ENCODE data around the gene C9orf72. TPM values are rescaled to one million over a fixed set of nuclear protein-coding genes. Genes with fewer than 3 reads are reported as not detected.
A peak's percentile ranks its signal among the peaks of the same experiment; 100 is the strongest.

Gene C9orf72
- total and polyA plus RNA-seq, 2 of the 13 experiments (the other 11 are each of a cell fraction or from before 2014, with no cell fraction given): 3.1 to 5.9 TPM

- TF ChIP-seq, protein P1, sequence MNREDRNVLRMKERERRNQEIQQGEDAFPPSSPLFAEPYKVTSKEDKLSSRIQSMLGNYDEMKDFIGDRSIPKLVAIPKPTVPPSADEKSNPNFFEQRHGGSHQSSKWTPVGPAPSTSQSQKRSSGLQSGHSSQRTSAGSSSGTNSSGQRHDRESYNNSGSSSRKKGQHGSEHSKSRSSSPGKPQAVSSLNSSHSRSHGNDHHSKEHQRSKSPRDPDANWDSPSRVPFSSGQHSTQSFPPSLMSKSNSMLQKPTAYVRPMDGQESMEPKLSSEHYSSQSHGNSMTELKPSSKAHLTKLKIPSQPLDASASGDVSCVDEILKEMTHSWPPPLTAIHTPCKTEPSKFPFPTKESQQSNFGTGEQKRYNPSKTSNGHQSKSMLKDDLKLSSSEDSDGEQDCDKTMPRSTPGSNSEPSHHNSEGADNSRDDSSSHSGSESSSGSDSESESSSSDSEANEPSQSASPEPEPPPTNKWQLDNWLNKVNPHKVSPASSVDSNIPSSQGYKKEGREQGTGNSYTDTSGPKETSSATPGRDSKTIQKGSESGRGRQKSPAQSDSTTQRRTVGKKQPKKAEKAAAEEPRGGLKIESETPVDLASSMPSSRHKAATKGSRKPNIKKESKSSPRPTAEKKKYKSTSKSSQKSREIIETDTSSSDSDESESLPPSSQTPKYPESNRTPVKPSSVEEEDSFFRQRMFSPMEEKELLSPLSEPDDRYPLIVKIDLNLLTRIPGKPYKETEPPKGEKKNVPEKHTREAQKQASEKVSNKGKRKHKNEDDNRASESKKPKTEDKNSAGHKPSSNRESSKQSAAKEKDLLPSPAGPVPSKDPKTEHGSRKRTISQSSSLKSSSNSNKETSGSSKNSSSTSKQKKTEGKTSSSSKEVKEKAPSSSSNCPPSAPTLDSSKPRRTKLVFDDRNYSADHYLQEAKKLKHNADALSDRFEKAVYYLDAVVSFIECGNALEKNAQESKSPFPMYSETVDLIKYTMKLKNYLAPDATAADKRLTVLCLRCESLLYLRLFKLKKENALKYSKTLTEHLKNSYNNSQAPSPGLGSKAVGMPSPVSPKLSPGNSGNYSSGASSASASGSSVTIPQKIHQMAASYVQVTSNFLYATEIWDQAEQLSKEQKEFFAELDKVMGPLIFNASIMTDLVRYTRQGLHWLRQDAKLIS (CRISPR knock-in tag; IDR thresholded peaks at IDR 0.05): no peak
These were observed 8.5 kb upstream of the C9orf72 start (continued) for GRCh38 chr9:27581826-27582225.

GRCh38 chr9:27573634-27574590, 631 bp upstream of the C9orf72 start:
- Histone ChIP-seq H3K4me1 (ENCODE audit: insufficient read depth, low read length) (peaks cover 42% of the 10 kb centered on the region), H2AFZ (ENCODE audit: low read length) (peak overlapping the region; percentile 76), H4K20me1 (ENCODE audit: insufficient read depth, low read length) (no peaks in the 10 kb centered on the region), H3K9ac (ENCODE audit: insufficient read depth, low read depth, low read length) (peak overlapping the region; percentile 61), H3K36me3 (replicated peaks in 1 of 2; ENCODE audit: control insufficient read depth in 1 of 2, insufficient read depth in 2 of 2, low read length in 2 of 2) (no peaks in the 10 kb centered on the region; a peak in 1 of 5 replicates), H3K27me3 (ENCODE audit: control insufficient read depth in 1 of 2, insufficient read depth in 2 of 2, low read length in 2 of 2) (no peaks in the 10 kb centered on the region; a peak in 1 of 5 replicates), H3K4me2 (ENCODE audit: low read depth, low read length) (peak overlapping the region; percentile 85), H3K79me2 (ENCODE audit: insufficient read depth, low read length) (no peaks in the 10 kb centered on the region), H3K27ac (ENCODE audit: extremely low read length, insufficient read depth, low read length) (peak overlapping the region; percentile 73), H3K9me3 (ENCODE audit: low read length) (no peaks in the 10 kb centered on the region), H3K4me3 (replicated peaks in 1 of 3; ENCODE audit: insufficient read depth in 1 of 3, low read depth in 2 of 3, low read length in 3 of 3) (peak overlapping the region; percentile 47 to 79 (median 60))
- intact Hi-C loops (cut with micrococcal nuclease; ENCODE audit: unreplicated experiment): no loop called here
- FAIRE-seq: peak; percentile 66
- peak; percentile 95 for DNase-seq (ENCODE audit: low spot score)
- BruUV-seq (replicated peaks): TSS peak; percentile 98
- 4% methylated on average over 27 of the region's 35 CpGs for WGBS (ENCODE audit: low lambda C conversion rate)
- in situ Hi-C loops (cut with HindIII; ENCODE audit: extremely low pct_ligation_motif_present, low pct_unique_long_range_greater_than_20kb): no loop called here
- CTCF ChIA-PET (ENCODE audit: low intra/inter-chr PET ratio, low total read pairs): no interaction called here
- peak; percentile 82 for ATAC-seq
- POLR2A ChIA-PET: no interaction called here
- TF ChIP-seq POLR2A (IDR thresholded peaks at IDR 0.05; ENCODE audit: insufficient read depth in 1 of 2, low read depth in 2 of 2, low read length in 2 of 2) (peak; percentile 33 to 66; a peak in 3 of 4 replicates), SMAD3 (CRISPR knock-in tag; IDR thresholded peaks at IDR 0.05) (0 out of 2 replicates have a peak, but pooled peaks have one; percentile 47), ZKSCAN8 (CRISPR knock-in tag; IDR thresholded peaks at IDR 0.05; ENCODE audit: borderline replicate concordance) (no peak), HDAC2 (CRISPR knock-in tag; IDR thresholded peaks at IDR 0.05) (no peak), ETV5 (CRISPR knock-in tag; IDR thresholded peaks at IDR 0.05; ENCODE audit: borderline replicate concordance) (peak; percentile 43; the same call in 1 of the 2 replicates), ZBTB20 (CRISPR knock-in tag; IDR thresholded peaks at IDR 0.05; ENCODE audit: borderline replicate concordance, low read depth) (0 out of 2 replicates have a peak, but pooled peaks have one; percentile 39), ZNF354B (CRISPR knock-in tag; IDR thresholded peaks at IDR 0.05) (no peak), CBX2 (IDR thresholded peaks at IDR 0.05; ENCODE audit: low read depth, low read length) (no peak), CBX2 (CRISPR knock-in tag; IDR thresholded peaks at IDR 0.05; ENCODE audit: low read depth) (no peak), DNMT3B (CRISPR knock-in tag; conservative IDR thresholded peaks at IDR 0.05) (no peak), JUN (CRISPR knock-in tag; IDR thresholded peaks at IDR 0.05) (0 out of 2 replicates have a peak, but pooled peaks have one; percentile 20), ZBTB25 (CRISPR knock-in tag; IDR thresholded peaks at IDR 0.05) (no peak), SP1 (IDR thresholded peaks at IDR 0.05) (no peak), SP1 (CRISPR knock-in tag; IDR thresholded peaks at IDR 0.05) (peak; percentile 90), MTA1 (CRISPR knock-in tag; IDR thresholded peaks at IDR 0.05; ENCODE audit: borderline replicate concordance) (0 out of 2 replicates have a peak, but pooled peaks have one; percentile 39)

All from HepG2 (cell line).